NCI-H526 treated with DMSO at 0.1 percent for 48 hours (cell line): Measurements from ENCODE around the gene HYAL3.
"Not testable (repeated sequence)": the region's sequence is repeated elsewhere in the genome, so short reads cannot be mapped to it uniquely, and the experiment has no call there.

Source experiments
- DNase-seq: peaks from one replicate; lab custom pipeline; 2025; lab: John Stamatoyannopoulos, UW

Gene HYAL3

GRCh38 chr3:50269977-50270413, 29.2 kb downstream of the HYAL3 start:
- no peak for DNase-seq

GRCh38 chr3:50269460-50269859, 29.7 kb downstream of the HYAL3 start:
- DNase-seq, result no peak

- no peak for DNase-seq
Measured at GRCh38 chr3:50268703-50269451, 30.3 kb downstream of the HYAL3 start, which contains the start of gene SEMA3B. TSS of gene SEMA3B (plus strand) at chr3:50269147. CDS start at chr3:50269241, 94 bp downstream.

- no peak for DNase-seq
Measured at GRCh38 chr3:50268276-50268675, 30.9 kb downstream of the HYAL3 start.

GRCh38 chr3:50267280-50267913, 31.8 kb downstream of the HYAL3 start:
- DNase-seq, result no peak

GRCh38 chr3:50266836-50267235, 32.4 kb downstream of the HYAL3 start:
- DNase-seq, result no peak

GRCh38 chr3:50266017-50266416, 33.2 kb downstream of the HYAL3 start:
- DNase-seq, result no peak

GRCh38 chr3:50265571-50265970, 33.6 kb downstream of the HYAL3 start:
- no peak for DNase-seq

- no peak for DNase-seq
Measured at GRCh38 chr3:50264964-50265485, 34.2 kb downstream of the HYAL3 start.

GRCh38 chr3:50264383-50264963, 34.7 kb downstream of the HYAL3 start:
- peak; percentile 37 for DNase-seq

- no peak for DNase-seq
Measured at GRCh38 chr3:50263478-50264382, 35.5 kb downstream of the HYAL3 start.

GRCh38 chr3:50262778-50263177, 36.4 kb downstream of the HYAL3 start:
- DNase-seq, result no peak

GRCh38 chr3:50262200-50262599, 37.0 kb downstream of the HYAL3 start:
- not testable (repeated sequence) for DNase-seq

- no peak for DNase-seq
Measured at GRCh38 chr3:50261505-50261904, 37.7 kb downstream of the HYAL3 start.

GRCh38 chr3:50260942-50261441, 38.2 kb downstream of the HYAL3 start:
- DNase-seq, result no peak

GRCh38 chr3:50260027-50260941, 38.9 kb downstream of the HYAL3 start:
- peak; percentile 75 for DNase-seq

GRCh38 chr3:50259432-50260026, 39.7 kb downstream of the HYAL3 start:
- DNase-seq, result no peak

GRCh38 chr3:50258979-50259378, 40.2 kb downstream of the HYAL3 start:
- DNase-seq, result no peak

- no peak for DNase-seq
Measured at GRCh38 chr3:50258029-50258680, 41.0 kb downstream of the HYAL3 start.
